ENCODE results near the gene GOLGA8B. TPM values are rescaled to one million over a fixed set of nuclear protein-coding genes. Genes with fewer than 3 reads are reported as not detected.
"Not testable (repeated sequence)": the region's sequence is repeated elsewhere in the genome, so short reads cannot be mapped to it uniquely, and the experiment has no call there.

Gene GOLGA8B
- total and polyA plus RNA-seq, 4 donors = 8.4 to 71.0 (median 22.9) TPM

DNA sequence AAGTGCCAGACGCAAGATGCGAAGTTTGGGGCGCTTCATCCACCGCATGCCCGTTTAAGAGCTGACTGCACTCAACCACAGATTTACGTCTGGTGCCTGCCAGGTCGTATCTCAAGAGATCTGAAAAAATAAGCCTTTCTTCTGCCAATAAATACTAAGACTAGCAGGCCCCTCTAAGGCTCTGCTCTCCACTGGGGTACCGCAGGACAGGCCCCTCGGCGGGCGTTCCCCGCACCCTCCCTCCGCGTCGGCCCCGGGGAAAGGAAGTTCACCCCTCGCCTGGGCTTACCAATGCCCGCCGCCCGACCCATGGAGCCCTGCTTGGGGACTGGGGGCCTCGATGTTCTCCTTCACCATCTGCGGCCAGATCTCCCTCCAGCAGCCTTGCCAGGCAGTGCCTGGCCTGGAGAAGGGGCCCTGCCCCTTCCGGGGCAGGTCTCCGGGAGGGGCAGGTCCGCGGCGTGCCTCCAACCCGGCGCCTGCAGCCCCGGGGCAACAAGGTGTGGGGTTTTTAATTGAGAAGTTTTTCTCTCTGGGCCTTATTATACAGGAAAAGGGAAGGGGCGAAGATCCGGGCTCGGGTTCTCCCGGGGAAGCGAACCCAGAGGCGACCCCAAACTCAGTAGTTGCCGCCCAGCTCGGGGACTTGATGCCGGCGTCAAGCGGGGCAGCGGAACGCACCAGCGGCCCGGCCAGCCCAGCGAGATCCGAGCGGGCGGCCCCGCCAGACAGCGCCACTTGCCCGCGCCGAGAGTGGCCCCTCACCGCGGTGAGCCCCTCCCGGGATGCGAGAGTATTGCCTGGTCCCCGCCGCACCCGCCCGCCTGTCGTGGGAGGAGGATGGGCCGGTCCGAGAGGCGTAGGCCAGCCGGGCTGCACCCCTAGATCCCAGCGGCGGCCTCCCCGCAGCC is 735 bp downstream of the GOLGA8B start:
- DNase-seq (ENCODE audit: low spot score) = peak; percentile 42
- WGBS = 3% methylated on average over 70 of the region's 70 CpGs
- H3K27ac ChIP-seq (ENCODE audit: low read depth in 1 of 2, low read length in 2 of 2) = peak overlapping the region in 1 of 2 donors; percentile 0

DNA sequence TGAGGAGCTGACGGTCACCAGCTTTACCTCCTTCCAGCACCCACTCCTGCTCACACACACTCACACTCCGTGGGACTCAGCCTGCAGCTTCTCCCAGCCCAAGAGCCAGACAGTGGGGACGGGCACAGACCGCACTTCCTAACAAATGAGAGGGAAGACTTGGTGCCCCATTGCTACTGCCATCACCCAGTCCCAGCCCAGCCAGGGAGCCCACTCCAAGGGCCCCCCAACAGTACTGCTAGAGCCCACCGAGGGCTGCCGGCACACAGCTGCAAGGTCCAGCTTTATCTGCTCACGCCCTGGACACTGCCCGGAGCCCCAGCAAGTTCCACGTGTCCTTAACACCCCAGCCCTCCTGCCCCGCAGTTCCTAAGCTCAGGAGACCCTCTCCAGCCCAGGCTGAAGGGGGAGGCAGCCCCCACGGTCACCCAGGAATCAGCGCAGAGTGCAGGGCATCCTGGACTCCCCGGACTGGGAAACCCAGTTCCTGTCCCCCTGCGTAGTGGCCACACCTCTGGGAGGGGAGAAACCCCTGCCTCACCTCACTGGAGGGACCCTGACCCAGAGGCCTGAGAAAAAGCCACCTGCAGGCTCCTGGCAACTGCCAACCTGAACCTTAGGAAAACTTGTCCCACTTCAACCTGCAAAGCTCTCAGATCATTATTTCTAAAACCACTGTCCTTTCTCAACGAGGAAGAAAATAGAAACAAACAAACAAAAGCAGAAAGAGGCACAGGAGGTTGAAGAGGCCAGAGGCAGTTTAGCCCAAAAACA is 1.6 kb downstream of the GOLGA8B start:
- not testable (repeated sequence) for H3K27me3 ChIP-seq (ENCODE audit: control insufficient read depth in 4 of 4, insufficient read depth in 4 of 4, low read length in 3 of 4); H3K36me3 ChIP-seq (ENCODE audit: control insufficient read depth in 4 of 4, insufficient read depth in 3 of 4, low read depth in 1 of 4, low read length in 3 of 4); H3K9me3 ChIP-seq (ENCODE audit: control insufficient read depth in 4 of 4, low read length in 3 of 4); H3K27ac ChIP-seq (ENCODE audit: low read depth in 1 of 2, low read length in 2 of 2); DNase-seq (ENCODE audit: low spot score)
- H3K4me3 ChIP-seq (ENCODE audit: low read depth in 1 of 3, low read length in 3 of 3) = peak overlapping the region; percentile 63 to 87 (median 70)
- H3K4me1 ChIP-seq (ENCODE audit: control insufficient read depth in 4 of 4, insufficient read depth in 4 of 4, low read length in 3 of 4) = peaks cover 2 to 24% (median 18%) of the 10 kb centered on the region in 4 donors
- 74% methylated on average over 15 of the region's 15 CpGs for WGBS
- H3K9ac ChIP-seq (ENCODE audit: low read depth in 1 of 2, low read length in 2 of 2) = peak overlapping the region in 1 of 2 donors; percentile 59

More for the DNA sequence above, 735 bp downstream of the GOLGA8B start:
- TF ChIP-seq YY1 (IDR thresholded peaks at IDR 0.05) (no peak), FOXA2 (IDR thresholded peaks at IDR 0.05) (no peak), GABPA (IDR thresholded peaks at IDR 0.05 in 1 of 2, conservative IDR thresholded peaks at IDR 0.05 in 1 of 2) (peak in 1 of 2 donors; percentile 54)
- TF ChIP-seq, protein P1, sequence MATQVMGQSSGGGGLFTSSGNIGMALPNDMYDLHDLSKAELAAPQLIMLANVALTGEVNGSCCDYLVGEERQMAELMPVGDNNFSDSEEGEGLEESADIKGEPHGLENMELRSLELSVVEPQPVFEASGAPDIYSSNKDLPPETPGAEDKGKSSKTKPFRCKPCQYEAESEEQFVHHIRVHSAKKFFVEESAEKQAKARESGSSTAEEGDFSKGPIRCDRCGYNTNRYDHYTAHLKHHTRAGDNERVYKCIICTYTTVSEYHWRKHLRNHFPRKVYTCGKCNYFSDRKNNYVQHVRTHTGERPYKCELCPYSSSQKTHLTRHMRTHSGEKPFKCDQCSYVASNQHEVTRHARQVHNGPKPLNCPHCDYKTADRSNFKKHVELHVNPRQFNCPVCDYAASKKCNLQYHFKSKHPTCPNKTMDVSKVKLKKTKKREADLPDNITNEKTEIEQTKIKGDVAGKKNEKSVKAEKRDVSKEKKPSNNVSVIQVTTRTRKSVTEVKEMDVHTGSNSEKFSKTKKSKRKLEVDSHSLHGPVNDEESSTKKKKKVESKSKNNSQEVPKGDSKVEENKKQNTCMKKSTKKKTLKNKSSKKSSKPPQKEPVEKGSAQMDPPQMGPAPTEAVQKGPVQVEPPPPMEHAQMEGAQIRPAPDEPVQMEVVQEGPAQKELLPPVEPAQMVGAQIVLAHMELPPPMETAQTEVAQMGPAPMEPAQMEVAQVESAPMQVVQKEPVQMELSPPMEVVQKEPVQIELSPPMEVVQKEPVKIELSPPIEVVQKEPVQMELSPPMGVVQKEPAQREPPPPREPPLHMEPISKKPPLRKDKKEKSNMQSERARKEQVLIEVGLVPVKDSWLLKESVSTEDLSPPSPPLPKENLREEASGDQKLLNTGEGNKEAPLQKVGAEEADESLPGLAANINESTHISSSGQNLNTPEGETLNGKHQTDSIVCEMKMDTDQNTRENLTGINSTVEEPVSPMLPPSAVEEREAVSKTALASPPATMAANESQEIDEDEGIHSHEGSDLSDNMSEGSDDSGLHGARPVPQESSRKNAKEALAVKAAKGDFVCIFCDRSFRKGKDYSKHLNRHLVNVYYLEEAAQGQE (IDR thresholded peaks at IDR 0.05) = no peak
- Histone ChIP-seq H3K9me3 (ENCODE audit: control insufficient read depth in 4 of 4, low read length in 3 of 4) (no peaks in the 10 kb centered on the region), H3K36me3 (ENCODE audit: control insufficient read depth in 4 of 4, insufficient read depth in 3 of 4, low read depth in 1 of 4, low read length in 3 of 4) (no peaks in the 10 kb centered on the region), H3K4me1 (ENCODE audit: control insufficient read depth in 4 of 4, insufficient read depth in 4 of 4, low read length in 3 of 4) (peaks cover 2 to 24% (median 18%) of the 10 kb centered on the region in 4 donors), H3K27me3 (ENCODE audit: control insufficient read depth in 4 of 4, insufficient read depth in 4 of 4, low read length in 3 of 4) (no peaks in the 10 kb centered on the region), H3K9ac (ENCODE audit: low read depth in 1 of 2, low read length in 2 of 2) (peak overlapping the region in 1 of 2 donors; percentile 59), H3K4me3 (ENCODE audit: low read depth in 1 of 3, low read length in 3 of 3) (peak overlapping the region; percentile 70 to 87 (median 81))

DNA sequence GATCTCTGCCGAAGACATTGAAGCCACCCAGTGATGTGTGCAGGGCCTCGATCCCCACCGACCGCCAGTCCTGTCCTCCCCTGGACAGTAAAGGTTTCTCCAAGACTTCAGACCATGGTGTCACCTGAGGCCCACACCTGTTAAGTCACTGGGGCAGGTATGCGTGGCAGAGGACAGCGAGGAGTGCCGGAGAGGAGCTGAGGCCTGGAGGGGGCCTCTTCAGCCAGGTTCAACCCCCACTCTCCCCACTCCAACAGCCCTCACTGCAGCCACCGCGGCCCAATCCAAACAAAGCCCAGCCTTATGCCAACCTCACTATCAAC is 2.4 kb downstream of the GOLGA8B start:
- 95% methylated on average over 9 of the region's 9 CpGs for WGBS
- Histone ChIP-seq H3K4me1 (ENCODE audit: control insufficient read depth in 4 of 4, insufficient read depth in 4 of 4, low read length in 3 of 4) (peaks cover 2 to 24% (median 18%) of the 10 kb centered on the region in 4 donors), H3K4me3 (ENCODE audit: low read depth in 1 of 3, low read length in 3 of 3) (no peak overlapping the region), H3K36me3 (ENCODE audit: control insufficient read depth in 4 of 4, insufficient read depth in 3 of 4, low read depth in 1 of 4, low read length in 3 of 4) (no peaks in the 10 kb centered on the region), H3K27me3 (ENCODE audit: control insufficient read depth in 4 of 4, insufficient read depth in 4 of 4, low read length in 3 of 4) (no peaks in the 10 kb centered on the region), H3K9me3 (ENCODE audit: control insufficient read depth in 4 of 4, low read length in 3 of 4) (no peaks in the 10 kb centered on the region), H3K27ac (ENCODE audit: low read depth in 1 of 2, low read length in 2 of 2) (no peak overlapping the region), H3K9ac (ENCODE audit: low read depth in 1 of 2, low read length in 2 of 2) (no peak overlapping the region)
- no peak for DNase-seq (ENCODE audit: low spot score)
- TF ChIP-seq NR2F2 (IDR thresholded peaks at IDR 0.05) (no peak), RAD21 (IDR thresholded peaks at IDR 0.05) (no peak), EGR1 (IDR thresholded peaks at IDR 0.05; ENCODE audit: low read depth in 2 of 2) (no peak), RXRA (IDR thresholded peaks at IDR 0.05) (no peak), JUND (IDR thresholded peaks at IDR 0.05) (no peak), YY1 (IDR thresholded peaks at IDR 0.05) (no peak), HNF4G (IDR thresholded peaks at IDR 0.05) (no peak), HNF4A (conservative IDR thresholded peaks at IDR 0.05) (no peak)
- TF ChIP-seq, protein P2, sequence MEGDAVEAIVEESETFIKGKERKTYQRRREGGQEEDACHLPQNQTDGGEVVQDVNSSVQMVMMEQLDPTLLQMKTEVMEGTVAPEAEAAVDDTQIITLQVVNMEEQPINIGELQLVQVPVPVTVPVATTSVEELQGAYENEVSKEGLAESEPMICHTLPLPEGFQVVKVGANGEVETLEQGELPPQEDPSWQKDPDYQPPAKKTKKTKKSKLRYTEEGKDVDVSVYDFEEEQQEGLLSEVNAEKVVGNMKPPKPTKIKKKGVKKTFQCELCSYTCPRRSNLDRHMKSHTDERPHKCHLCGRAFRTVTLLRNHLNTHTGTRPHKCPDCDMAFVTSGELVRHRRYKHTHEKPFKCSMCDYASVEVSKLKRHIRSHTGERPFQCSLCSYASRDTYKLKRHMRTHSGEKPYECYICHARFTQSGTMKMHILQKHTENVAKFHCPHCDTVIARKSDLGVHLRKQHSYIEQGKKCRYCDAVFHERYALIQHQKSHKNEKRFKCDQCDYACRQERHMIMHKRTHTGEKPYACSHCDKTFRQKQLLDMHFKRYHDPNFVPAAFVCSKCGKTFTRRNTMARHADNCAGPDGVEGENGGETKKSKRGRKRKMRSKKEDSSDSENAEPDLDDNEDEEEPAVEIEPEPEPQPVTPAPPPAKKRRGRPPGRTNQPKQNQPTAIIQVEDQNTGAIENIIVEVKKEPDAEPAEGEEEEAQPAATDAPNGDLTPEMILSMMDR (IDR thresholded peaks at IDR 0.05; ENCODE audit: low read depth, low read length, missing input control) = no peak
- TF ChIP-seq, protein P3, sequence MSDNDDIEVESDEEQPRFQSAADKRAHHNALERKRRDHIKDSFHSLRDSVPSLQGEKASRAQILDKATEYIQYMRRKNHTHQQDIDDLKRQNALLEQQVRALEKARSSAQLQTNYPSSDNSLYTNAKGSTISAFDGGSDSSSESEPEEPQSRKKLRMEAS (IDR thresholded peaks at IDR 0.05) = no peak
- TF ChIP-seq, protein P4, sequence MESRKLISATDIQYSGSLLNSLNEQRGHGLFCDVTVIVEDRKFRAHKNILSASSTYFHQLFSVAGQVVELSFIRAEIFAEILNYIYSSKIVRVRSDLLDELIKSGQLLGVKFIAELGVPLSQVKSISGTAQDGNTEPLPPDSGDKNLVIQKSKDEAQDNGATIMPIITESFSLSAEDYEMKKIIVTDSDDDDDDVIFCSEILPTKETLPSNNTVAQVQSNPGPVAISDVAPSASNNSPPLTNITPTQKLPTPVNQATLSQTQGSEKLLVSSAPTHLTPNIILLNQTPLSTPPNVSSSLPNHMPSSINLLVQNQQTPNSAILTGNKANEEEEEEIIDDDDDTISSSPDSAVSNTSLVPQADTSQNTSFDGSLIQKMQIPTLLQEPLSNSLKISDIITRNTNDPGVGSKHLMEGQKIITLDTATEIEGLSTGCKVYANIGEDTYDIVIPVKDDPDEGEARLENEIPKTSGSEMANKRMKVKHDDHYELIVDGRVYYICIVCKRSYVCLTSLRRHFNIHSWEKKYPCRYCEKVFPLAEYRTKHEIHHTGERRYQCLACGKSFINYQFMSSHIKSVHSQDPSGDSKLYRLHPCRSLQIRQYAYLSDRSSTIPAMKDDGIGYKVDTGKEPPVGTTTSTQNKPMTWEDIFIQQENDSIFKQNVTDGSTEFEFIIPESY (IDR thresholded peaks at IDR 0.05) = no peak

Data from liver (tissue), 9 donors.